Inflammatory macrophage (primary cell): ENCODE results near the gene USP17L30.
"Not testable (repeated sequence)": the region's sequence is repeated elsewhere in the genome, so short reads cannot be mapped to it uniquely, and the experiment has no call there.

Source experiments
- DNase-seq, 2 donors: peaks; one replicate each; pipeline ENCODE4 v3.0.0-alpha.2; 2020 to 2022
- total RNA-seq, 18 experiments: gene quantifications; one replicate each; lab custom pipeline; 2026; ENCODE audit warnings: mixed read lengths in 6 of 18, inconsistent platforms in 2 of 18; lab: John Stamatoyannopoulos, UW

The USP17L30 gene
- total RNA-seq: 0 reads per million in 18 experiments

GRCh38 chr4:9362829-9363228, at the start of gene USP17L30:
Gene USP17L30 (plus strand): TSS chr4:9363129. CDS start chr4:9363129, 0 bp downstream.
- not testable (repeated sequence) for DNase-seq

- not testable (repeated sequence) for DNase-seq
Measured at GRCh38 chr4:9324191-9324590, 38.7 kb upstream of the USP17L30 start.

GRCh38 chr4:9324865-9325264, 38.1 kb upstream of the USP17L30 start, which contains the start of gene USP17L24:
Gene USP17L24 (plus strand): TSS chr4:9325165. CDS start chr4:9325165, 0 bp downstream.
- not testable (repeated sequence) for DNase-seq

- not testable (repeated sequence) for DNase-seq
Measured at GRCh38 chr4:9329611-9330010, 33.3 kb upstream of the USP17L30 start, which contains the start of gene USP17L25. Gene USP17L25 (plus strand): TSS chr4:9329911. CDS start chr4:9329911, 0 bp downstream.

- DNase-seq: not testable (repeated sequence)
Measured at GRCh38 chr4:9334358-9334757, 28.6 kb upstream of the USP17L30 start, which contains the start of gene USP17L26. Gene USP17L26 (plus strand): TSS chr4:9334658. CDS start chr4:9334658, 0 bp downstream.

GRCh38 chr4:9339103-9339502, 23.8 kb upstream of the USP17L30 start, which contains the start of gene USP17L5:
Gene USP17L5 (plus strand): TSS chr4:9339403. CDS start chr4:9339403, 0 bp downstream.
- not testable (repeated sequence) for DNase-seq

- not testable (repeated sequence) for DNase-seq
Measured at GRCh38 chr4:9343848-9344247, 19.1 kb upstream of the USP17L30 start, which contains the start of gene USP17L27. Gene USP17L27 (plus strand): TSS chr4:9344148. CDS start chr4:9344148, 0 bp downstream.

GRCh38 chr4:9348593-9348992, 14.3 kb upstream of the USP17L30 start, which contains the start of gene USP17L28:
Gene USP17L28 (plus strand): TSS chr4:9348893. CDS start chr4:9348893, 0 bp downstream.
- DNase-seq: not testable (repeated sequence)

GRCh38 chr4:9350866-9351265, 12.1 kb upstream of the USP17L30 start:
- DNase-seq: not testable (repeated sequence)

- not testable (repeated sequence) for DNase-seq
Measured at GRCh38 chr4:9353338-9353737, 9.6 kb upstream of the USP17L30 start, which contains the start of gene USP17L29. Gene USP17L29 (plus strand): TSS chr4:9353638. CDS start chr4:9353638, 0 bp downstream.

- not testable (repeated sequence) for DNase-seq
Measured at GRCh38 chr4:9379881-9380280, 17.0 kb downstream of the USP17L30 start.

- not testable (repeated sequence) for DNase-seq
Measured at GRCh38 chr4:9381012-9381534, 18.1 kb downstream of the USP17L30 start.

GRCh38 chr4:9384126-9384525, 21.2 kb downstream of the USP17L30 start:
- no peak for DNase-seq

GRCh38 chr4:9389001-9389400, 26.1 kb downstream of the USP17L30 start:
- not testable (repeated sequence) for DNase-seq

- DNase-seq: not testable (repeated sequence)
Measured at GRCh38 chr4:9405774-9406173, 42.8 kb downstream of the USP17L30 start.

- DNase-seq: not testable (repeated sequence)
Measured at GRCh38 chr4:9406491-9406890, 43.6 kb downstream of the USP17L30 start.

GRCh38 chr4:9409793-9410192, 46.9 kb downstream of the USP17L30 start:
- DNase-seq: no peak
